Breast epithelium (tissue), 4 donors: ENCODE measurements around the gene RARA. TPM values are rescaled to one million over a fixed set of nuclear protein-coding genes. Genes with fewer than 3 reads are reported as not detected.
A peak's percentile ranks its signal among the peaks of the same experiment; 100 is the strongest.

ENCODE experiments used
- DNase-seq, 2 donors: peaks; one replicate each; pipeline ENCODE4 v3.0.0-alpha.2; 2019; ENCODE audit warnings: low spot score in 2 of 2
- H3K27ac ChIP-seq, 2 donors: fragments of 200-600 bp; sonication (generic) in 1 of 2; one replicate each; pipeline ENCODE4 v1.5.1; 2016 to 2019; ENCODE audit warnings: mild to moderate bottlenecking in 1 of 2
- H3K27me3 ChIP-seq, 2 donors: fragments of 200-600 bp; sonication (generic) in 1 of 2; one replicate each; pipeline versions ENCODE4 v1.5.1 to v1.6.0; 2017 to 2019; ENCODE audit warnings: control low read depth in 1 of 2, mild to moderate bottlenecking in 1 of 2
- H3K36me3 ChIP-seq: fragments of 200-600 bp; one replicate; pipeline ENCODE4 v1.5.1; 2019
- H3K4me1 ChIP-seq, 2 donors: fragments of 200-600 bp; sonication (generic); one replicate each; pipeline ENCODE4 v1.5.1; 2016 to 2019; ENCODE audit warnings: control low read depth in 1 of 2
- H3K4me3 ChIP-seq, 3 donors: fragments of 200-600 bp; sonication (generic); 1 replicate in 2 of 3; 2 replicates in 1 of 3; pipeline ENCODE4 v1.5.1; 2016 to 2019; ENCODE audit warnings: mild to moderate bottlenecking in 3 of 3, moderate library complexity in 2 of 3
- H3K9me3 ChIP-seq, 2 donors: fragments of 200-600 bp; sonication (generic) in 1 of 2; one replicate each; pipeline ENCODE4 v1.5.1; 2016 to 2019; ENCODE audit warnings: control low read depth in 1 of 2
- POLR2A ChIP-seq: fragments of 450-650 bp; IDR thresholded peaks from one replicate; pipeline ENCODE4 v1.6.1; 2016; ENCODE audit warnings: antibody characterized with exemption, mild to moderate bottlenecking, moderate library complexity
- POLR2AphosphoS5 ChIP-seq, 3 donors: sonication (generic); formaldehyde crosslinking; IDR thresholded peaks; one replicate each; pipeline ENCODE4 v1.6.1; 2017; ENCODE audit warnings: antibody characterized with exemption in 3 of 3
- intact Hi-C: fragments of 100-400 bp; cut with DNase I; formaldehyde crosslinking; loops from one replicate; pipeline ENCODE4 v1.15.1; 2023; ENCODE audit warnings: low total_unique reads
- total RNA-seq, 3 donors: library from RNA; depleted of rRNA; stranded (reverse); fragments of >200 nt; gene quantifications; one replicate each; pipeline ENCODE4 v1.1.0, GENCODE V29; 2016
- TF ChIP-seq, protein P1 (sequence below), 3 donors: fragments of 450-650 bp; IDR thresholded peaks; one replicate each; pipeline ENCODE4 v1.5.1; 2016 to 2017; ENCODE audit warnings: antibody characterized with exemption in 3 of 3, mild to moderate bottlenecking in 3 of 3, moderate library complexity in 3 of 3

RARA gene
- total RNA-seq, 3 donors from 2014 or later, result 14.2 to 31.2 (median 25.2) TPM

DNA sequence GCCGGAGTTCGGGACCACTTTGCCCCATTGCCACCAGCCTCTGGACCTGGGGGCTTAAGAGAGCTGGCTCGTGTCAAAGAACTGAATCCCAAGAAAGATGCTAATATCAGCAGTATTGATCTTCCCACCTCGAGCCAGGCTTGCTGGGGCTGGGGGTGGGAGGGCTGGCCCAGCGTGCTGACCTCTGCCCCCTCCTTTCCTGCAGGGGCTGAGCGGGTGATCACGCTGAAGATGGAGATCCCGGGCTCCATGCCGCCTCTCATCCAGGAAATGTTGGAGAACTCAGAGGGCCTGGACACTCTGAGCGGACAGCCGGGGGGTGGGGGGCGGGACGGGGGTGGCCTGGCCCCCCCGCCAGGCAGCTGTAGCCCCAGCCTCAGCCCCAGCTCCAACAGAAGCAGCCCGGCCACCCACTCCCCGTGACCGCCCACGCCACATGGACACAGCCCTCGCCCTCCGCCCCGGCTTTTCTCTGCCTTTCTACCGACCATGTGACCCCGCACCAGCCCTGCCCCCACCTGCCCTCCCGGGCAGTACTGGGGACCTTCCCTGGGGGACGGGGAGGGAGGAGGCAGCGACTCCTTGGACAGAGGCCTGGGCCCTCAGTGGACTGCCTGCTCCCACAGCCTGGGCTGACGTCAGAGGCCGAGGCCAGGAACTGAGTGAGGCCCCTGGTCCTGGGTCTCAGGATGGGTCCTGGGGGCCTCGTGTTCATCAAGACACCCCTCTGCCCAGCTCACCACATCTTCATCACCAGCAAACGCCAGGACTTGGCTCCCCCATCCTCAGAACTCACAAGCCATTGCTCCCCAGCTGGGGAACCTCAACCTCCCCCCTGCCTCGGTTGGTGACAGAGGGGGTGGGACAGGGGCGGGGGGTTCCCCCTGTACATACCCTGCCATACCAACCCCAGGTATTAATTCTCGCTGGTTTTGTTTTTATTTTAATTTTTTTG lies 47.1 kb downstream of the RARA start:
- intact Hi-C loops, result loop anchor here (5.0 kb wide), 1 partner anchor 54 kb away; no protein-coding TSS in a partner anchor
- Histone ChIP-seq H3K4me3 (no peak overlapping the region), H3K27me3 (no peaks in the 10 kb centered on the region), H3K9me3 (no peaks in the 10 kb centered on the region), H3K4me1 (no peaks in the 10 kb centered on the region), H3K27ac (peak overlapping the region; percentile 61 to 82), H3K36me3 (no peaks in the 10 kb centered on the region)
- TF ChIP-seq, protein P1, sequence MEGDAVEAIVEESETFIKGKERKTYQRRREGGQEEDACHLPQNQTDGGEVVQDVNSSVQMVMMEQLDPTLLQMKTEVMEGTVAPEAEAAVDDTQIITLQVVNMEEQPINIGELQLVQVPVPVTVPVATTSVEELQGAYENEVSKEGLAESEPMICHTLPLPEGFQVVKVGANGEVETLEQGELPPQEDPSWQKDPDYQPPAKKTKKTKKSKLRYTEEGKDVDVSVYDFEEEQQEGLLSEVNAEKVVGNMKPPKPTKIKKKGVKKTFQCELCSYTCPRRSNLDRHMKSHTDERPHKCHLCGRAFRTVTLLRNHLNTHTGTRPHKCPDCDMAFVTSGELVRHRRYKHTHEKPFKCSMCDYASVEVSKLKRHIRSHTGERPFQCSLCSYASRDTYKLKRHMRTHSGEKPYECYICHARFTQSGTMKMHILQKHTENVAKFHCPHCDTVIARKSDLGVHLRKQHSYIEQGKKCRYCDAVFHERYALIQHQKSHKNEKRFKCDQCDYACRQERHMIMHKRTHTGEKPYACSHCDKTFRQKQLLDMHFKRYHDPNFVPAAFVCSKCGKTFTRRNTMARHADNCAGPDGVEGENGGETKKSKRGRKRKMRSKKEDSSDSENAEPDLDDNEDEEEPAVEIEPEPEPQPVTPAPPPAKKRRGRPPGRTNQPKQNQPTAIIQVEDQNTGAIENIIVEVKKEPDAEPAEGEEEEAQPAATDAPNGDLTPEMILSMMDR (IDR thresholded peaks at IDR 0.05), result no peak
- TF ChIP-seq POLR2AphosphoS5 (IDR thresholded peaks at IDR 0.05) (peak in 1 of 3 donors; percentile 14), POLR2A (no peak)
- DNase-seq, result no peak

GRCh38 chr17:40356990-40357881 lies 48.3 kb downstream of the RARA start:
- no peak for DNase-seq
- H3K36me3 ChIP-seq, result no peaks in the 10 kb centered on the region
- no peak overlapping the region for H3K4me3 ChIP-seq
- H3K27me3 ChIP-seq, result no peaks in the 10 kb centered on the region
- intact Hi-C loops, result loop anchor here (5.0 kb wide), 1 partner anchor 55 kb away; no protein-coding TSS in a partner anchor
- peak overlapping the region; percentile 61 to 65 for H3K27ac ChIP-seq
- H3K9me3 ChIP-seq, result no peaks in the 10 kb centered on the region
- TF ChIP-seq, protein P1 (IDR thresholded peaks at IDR 0.05), result no peak
- TF ChIP-seq POLR2AphosphoS5 (IDR thresholded peaks at IDR 0.05), result no peak
- TF ChIP-seq POLR2A, result no peak
- H3K4me1 ChIP-seq, result no peaks in the 10 kb centered on the region

- H3K4me3 ChIP-seq, result no peak overlapping the region
- peaks cover 0 to 4% of the 10 kb centered on the region in 2 donors for H3K4me1 ChIP-seq
- no peaks in the 10 kb centered on the region for H3K27me3 ChIP-seq
Observed at GRCh38 chr17:40358323-40359038, 49.5 kb downstream of the RARA start.

DNA sequence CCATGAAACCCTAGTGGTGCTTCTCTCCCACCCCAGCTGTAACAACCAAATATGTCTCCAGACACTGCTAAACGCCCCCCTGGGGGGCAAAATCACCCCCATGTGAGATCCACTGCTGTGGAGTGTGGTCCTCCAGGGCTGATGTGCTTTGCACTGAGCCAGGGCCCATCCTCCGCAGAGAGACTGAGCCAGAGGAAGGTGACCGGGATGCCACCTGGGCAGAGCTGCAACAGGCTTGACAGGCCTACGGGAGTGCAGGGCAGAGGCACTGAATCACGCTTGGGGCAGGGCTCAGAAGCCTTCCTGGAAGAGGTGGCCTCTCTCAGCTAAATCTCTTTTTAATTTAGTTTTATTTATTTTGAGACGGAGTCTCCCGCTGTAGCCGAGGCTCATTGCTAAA lies 51.1 kb downstream of the RARA start:
- intact Hi-C loops, result no loop called here
- TF ChIP-seq POLR2A (no peak), POLR2AphosphoS5 (IDR thresholded peaks at IDR 0.05) (no peak)
- TF ChIP-seq, protein P1 (IDR thresholded peaks at IDR 0.05), result no peak
- H3K4me3 ChIP-seq, result no peak overlapping the region
- no peak for DNase-seq
- H3K36me3 ChIP-seq, result no peaks in the 10 kb centered on the region
- H3K27ac ChIP-seq, result no peak overlapping the region
- peaks cover 0 to 7% of the 10 kb centered on the region in 2 donors for H3K4me1 ChIP-seq
- no peaks in the 10 kb centered on the region for H3K9me3 ChIP-seq
- H3K27me3 ChIP-seq, result no peaks in the 10 kb centered on the region

More at GRCh38 chr17:40358323-40359038, 49.5 kb downstream of the RARA start:
- intact Hi-C loops, result loop anchor here (5.0 kb wide), 1 partner anchor 56 kb away; no protein-coding TSS in a partner anchor
- DNase-seq, result peak; percentile 84 to 91
- TF ChIP-seq POLR2A (no peak), POLR2AphosphoS5 (IDR thresholded peaks at IDR 0.05) (peak in 2 of 3 donors; percentile 25 to 57)
- TF ChIP-seq, protein P1 (IDR thresholded peaks at IDR 0.05), result peak; percentile 97 to 99 (median 99)
- Histone ChIP-seq H3K9me3 (no peaks in the 10 kb centered on the region), H3K36me3 (no peaks in the 10 kb centered on the region), H3K27ac (peak overlapping the region; percentile 0 to 65)
